HUES64 (cell line): ENCODE measurements around the gene GNAO1.

Experiments used
- H3K27ac ChIP-seq: 2 replicates; pipeline ENCODE4 v1.7.0; 2013; ENCODE audit warnings: low read depth, low read length, inconsistent platforms
- H3K27me3 ChIP-seq: 2 replicates; pipeline ENCODE4 v1.6.1; 2013; ENCODE audit warnings: mild to moderate bottlenecking, low read length; ENCODE audit not compliant: insufficient read depth
- H3K36me3 ChIP-seq: 2 replicates; pipeline ENCODE4 v1.6.1; 2013; ENCODE audit warnings: mild to moderate bottlenecking, low read length; ENCODE audit not compliant: insufficient read depth
- H3K4me1 ChIP-seq: 2 replicates; pipeline ENCODE4 v1.6.1; 2013; ENCODE audit warnings: mild to moderate bottlenecking, low read length, moderate library complexity; ENCODE audit not compliant: insufficient read depth
- H3K4me3 ChIP-seq: 2 replicates; pipeline ENCODE4 v1.5.1; 2013; ENCODE audit warnings: mild to moderate bottlenecking, low read length, moderate library complexity
- H3K9ac ChIP-seq: 2 replicates; pipeline ENCODE4 v1.6.1; 2013; ENCODE audit warnings: mild to moderate bottlenecking, low read depth, low read length
- H3K9me3 ChIP-seq: 2 replicates; pipeline ENCODE4 v1.6.1; 2013; ENCODE audit warnings: low read depth, low read length; ENCODE audit not compliant: insufficient read depth
- WGBS: fragments of 150-250, 120-280 bp; methylation state at CpG from one replicate; pipeline ENCODE4 v1.1.7; 2013; ENCODE audit warnings: missing lambda C conversion rate; 5-methylcytosine and 5-hydroxymethylcytosine counted together

GNAO1 gene

GRCh38 chr16:56278196-56278855, 87.0 kb downstream of the GNAO1 start:
- H3K4me1 ChIP-seq: peaks cover 37% of the 10 kb centered on the region
- no peak overlapping the region for H3K4me3 ChIP-seq
- no peak overlapping the region for H3K9ac ChIP-seq
- H3K36me3 ChIP-seq: no peaks in the 10 kb centered on the region
- H3K9me3 ChIP-seq: peaks cover 7% of the 10 kb centered on the region; the same call in 1 of the 2 replicates
- 94% methylated on average over 9 of the region's 9 CpGs for WGBS
- no peak overlapping the region for H3K27ac ChIP-seq
- H3K27me3 ChIP-seq: no peaks in the 10 kb centered on the region

GRCh38 chr16:56279132-56279531, 87.8 kb downstream of the GNAO1 start:
- Histone ChIP-seq H3K9me3 (0 out of 2 replicates have a peak, but pooled peaks cover 4% of the 10 kb centered on the region), H3K9ac (no peak overlapping the region), H3K4me3 (no peak overlapping the region), H3K36me3 (no peaks in the 10 kb centered on the region), H3K4me1 (peaks cover 37% of the 10 kb centered on the region), H3K27me3 (no peaks in the 10 kb centered on the region), H3K27ac (no peak overlapping the region)
- WGBS: 82% methylated on average over 8 of the region's 8 CpGs

- Histone ChIP-seq H3K9ac (no peak overlapping the region), H3K27me3 (no peaks in the 10 kb centered on the region), H3K36me3 (no peaks in the 10 kb centered on the region), H3K4me3 (no peak overlapping the region), H3K27ac (no peak overlapping the region), H3K9me3 (no peaks in the 10 kb centered on the region), H3K4me1 (peaks cover 40% of the 10 kb centered on the region)
- 91% methylated on average over 2 of the region's 2 CpGs for WGBS
These were observed 88.6 kb downstream of the GNAO1 start for GRCh38 chr16:56279914-56280313.

GRCh38 chr16:56281249-56281805, 90.0 kb downstream of the GNAO1 start:
- H3K36me3 ChIP-seq: no peaks in the 10 kb centered on the region
- no peaks in the 10 kb centered on the region for H3K27me3 ChIP-seq
- H3K4me1 ChIP-seq: peaks cover 40% of the 10 kb centered on the region
- H3K9me3 ChIP-seq: no peaks in the 10 kb centered on the region
- H3K4me3 ChIP-seq: peak overlapping the region; percentile 34
- H3K9ac ChIP-seq: no peak overlapping the region
- peak overlapping the region; percentile 74; the same call in 1 of the 2 replicates for H3K27ac ChIP-seq
- WGBS: 3% methylated on average over 2 of the region's 2 CpGs

- Histone ChIP-seq H3K4me1 (peaks cover 30% of the 10 kb centered on the region), H3K9ac (no peak overlapping the region), H3K27me3 (no peaks in the 10 kb centered on the region), H3K9me3 (no peaks in the 10 kb centered on the region), H3K36me3 (no peaks in the 10 kb centered on the region), H3K27ac (peak overlapping the region; percentile 74), H3K4me3 (no peak overlapping the region)
- WGBS: 63% methylated on average over 3 of the region's 3 CpGs
These were observed 91.2 kb downstream of the GNAO1 start for GRCh38 chr16:56282451-56282850.

GRCh38 chr16:56284521-56284920, 93.2 kb downstream of the GNAO1 start:
- Histone ChIP-seq H3K36me3 (no peaks in the 10 kb centered on the region), H3K9me3 (no peaks in the 10 kb centered on the region), H3K27me3 (no peaks in the 10 kb centered on the region), H3K4me1 (peaks cover 34% of the 10 kb centered on the region), H3K27ac (no peak overlapping the region), H3K4me3 (no peak overlapping the region), H3K9ac (no peak overlapping the region)
- 95% methylated on average over 2 of the region's 2 CpGs for WGBS

- Histone ChIP-seq H3K27ac (no peak overlapping the region), H3K9me3 (no peaks in the 10 kb centered on the region), H3K36me3 (no peaks in the 10 kb centered on the region), H3K4me1 (peaks cover 28% of the 10 kb centered on the region), H3K27me3 (no peaks in the 10 kb centered on the region), H3K4me3 (no peak overlapping the region), H3K9ac (no peak overlapping the region)
- WGBS: 84% methylated on average over 7 of the region's 7 CpGs
These were observed 95.5 kb downstream of the GNAO1 start for GRCh38 chr16:56286809-56287208.

- Histone ChIP-seq H3K9ac (no peak overlapping the region), H3K4me1 (peaks cover 16% of the 10 kb centered on the region), H3K9me3 (no peaks in the 10 kb centered on the region), H3K27ac (no peak overlapping the region), H3K36me3 (no peaks in the 10 kb centered on the region), H3K4me3 (no peak overlapping the region), H3K27me3 (no peaks in the 10 kb centered on the region)
- WGBS: 91% methylated on average over 7 of the region's 7 CpGs
These were observed 96.7 kb downstream of the GNAO1 start for GRCh38 chr16:56288019-56288418.

- no peak overlapping the region for H3K4me3 ChIP-seq
- no peak overlapping the region for H3K27ac ChIP-seq
- 92% methylated on average over 9 of the region's 9 CpGs for WGBS
- peaks cover 13% of the 10 kb centered on the region; the same call in 1 of the 2 replicates for H3K4me1 ChIP-seq
- peaks cover 7% of the 10 kb centered on the region for H3K27me3 ChIP-seq
- H3K9me3 ChIP-seq: no peaks in the 10 kb centered on the region
- no peak overlapping the region for H3K9ac ChIP-seq
- no peaks in the 10 kb centered on the region for H3K36me3 ChIP-seq
These were observed 98.1 kb downstream of the GNAO1 start for GRCh38 chr16:56289416-56289815.

GRCh38 chr16:56289862-56290261, 98.6 kb downstream of the GNAO1 start:
- WGBS: 54% methylated on average over 4 of the region's 4 CpGs
- peaks cover 11% of the 10 kb centered on the region for H3K27me3 ChIP-seq
- no peak overlapping the region for H3K27ac ChIP-seq

GRCh38 chr16:56294014-56294413, 102.7 kb downstream of the GNAO1 start:
- no peak overlapping the region for H3K27ac ChIP-seq
- no peak overlapping the region for H3K9ac ChIP-seq
- WGBS: 89% methylated on average over 5 of the region's 5 CpGs
- H3K4me3 ChIP-seq: no peak overlapping the region
- H3K27me3 ChIP-seq: peaks cover 40% of the 10 kb centered on the region
- peaks cover 21% of the 10 kb centered on the region for H3K4me1 ChIP-seq
- no peaks in the 10 kb centered on the region for H3K36me3 ChIP-seq
- no peaks in the 10 kb centered on the region for H3K9me3 ChIP-seq

More at GRCh38 chr16:56289862-56290261, 98.6 kb downstream of the GNAO1 start:
- Histone ChIP-seq H3K36me3 (no peaks in the 10 kb centered on the region), H3K9ac (no peak overlapping the region), H3K4me3 (no peak overlapping the region), H3K9me3 (no peaks in the 10 kb centered on the region), H3K4me1 (peaks cover 10% of the 10 kb centered on the region; the same call in 1 of the 2 replicates)
